OCI-LY1 (cell line): ENCODE results near the gene TRAPPC2L.

Experiments
- EZH2 ChIP-seq: fragments of 200-600 bp; sonication (generic), shearing (Covaris generic); IDR thresholded peaks from 2 replicates; pipeline ENCODE4 v1.8.0; 2017; ENCODE audit warnings: borderline replicate concordance, mixed run types, mild to moderate bottlenecking, antibody characterized with exemption, low read length, moderate library complexity, mixed read lengths
- TF ChIP-seq, protein P1 (sequence below): fragments of 200-600 bp; sonication (generic), shearing (Covaris generic); IDR thresholded peaks from 2 replicates; pipeline ENCODE4 v1.5.1; 2017; ENCODE audit warnings: mild to moderate bottlenecking, antibody characterized with exemption, low read length, moderate library complexity, mixed read lengths

- TF ChIP-seq, protein P1, sequence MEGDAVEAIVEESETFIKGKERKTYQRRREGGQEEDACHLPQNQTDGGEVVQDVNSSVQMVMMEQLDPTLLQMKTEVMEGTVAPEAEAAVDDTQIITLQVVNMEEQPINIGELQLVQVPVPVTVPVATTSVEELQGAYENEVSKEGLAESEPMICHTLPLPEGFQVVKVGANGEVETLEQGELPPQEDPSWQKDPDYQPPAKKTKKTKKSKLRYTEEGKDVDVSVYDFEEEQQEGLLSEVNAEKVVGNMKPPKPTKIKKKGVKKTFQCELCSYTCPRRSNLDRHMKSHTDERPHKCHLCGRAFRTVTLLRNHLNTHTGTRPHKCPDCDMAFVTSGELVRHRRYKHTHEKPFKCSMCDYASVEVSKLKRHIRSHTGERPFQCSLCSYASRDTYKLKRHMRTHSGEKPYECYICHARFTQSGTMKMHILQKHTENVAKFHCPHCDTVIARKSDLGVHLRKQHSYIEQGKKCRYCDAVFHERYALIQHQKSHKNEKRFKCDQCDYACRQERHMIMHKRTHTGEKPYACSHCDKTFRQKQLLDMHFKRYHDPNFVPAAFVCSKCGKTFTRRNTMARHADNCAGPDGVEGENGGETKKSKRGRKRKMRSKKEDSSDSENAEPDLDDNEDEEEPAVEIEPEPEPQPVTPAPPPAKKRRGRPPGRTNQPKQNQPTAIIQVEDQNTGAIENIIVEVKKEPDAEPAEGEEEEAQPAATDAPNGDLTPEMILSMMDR: no peak
- TF ChIP-seq EZH2: no peak
These were observed 21.5 kb upstream of the TRAPPC2L start for GRCh38 chr16:88835383-88835782.
